GM21367 (cell line): ENCODE results near the gene EXOC1L.

ENCODE experiments used
- ATAC-seq: cut with Tn5 transposase; IDR thresholded peaks from one replicate; pipeline ENCODE4 v1.9.1; 2021; ENCODE audit not compliant: unreplicated experiment

EXOC1L gene

DNA sequence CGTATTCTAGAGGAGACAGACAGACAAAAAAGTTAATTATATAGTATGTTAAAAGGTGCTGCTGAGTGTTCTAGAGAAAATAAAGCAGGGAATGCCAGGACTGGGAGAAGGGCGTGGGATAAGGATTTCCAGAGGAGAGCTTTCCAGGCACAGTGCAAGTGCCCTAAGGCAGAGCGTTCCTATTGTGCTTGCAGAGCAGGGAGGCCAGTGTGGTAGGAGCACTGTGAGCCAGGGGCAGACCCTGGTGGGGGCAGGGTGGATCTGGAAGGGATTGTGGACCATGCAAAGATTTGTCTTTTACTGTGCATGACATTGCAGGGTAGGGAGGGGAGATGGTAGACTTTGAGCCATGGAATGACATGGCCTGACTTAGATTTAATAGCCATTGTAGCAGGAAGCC lies 59.6 kb downstream of the EXOC1L start:
- ATAC-seq = no peak

GRCh38 chr4:55880652-55881280 lies 61.2 kb downstream of the EXOC1L start:
- ATAC-seq = no peak

- no peak for ATAC-seq
Measured at GRCh38 chr4:55884093-55884850, 64.7 kb downstream of the EXOC1L start.

DNA sequence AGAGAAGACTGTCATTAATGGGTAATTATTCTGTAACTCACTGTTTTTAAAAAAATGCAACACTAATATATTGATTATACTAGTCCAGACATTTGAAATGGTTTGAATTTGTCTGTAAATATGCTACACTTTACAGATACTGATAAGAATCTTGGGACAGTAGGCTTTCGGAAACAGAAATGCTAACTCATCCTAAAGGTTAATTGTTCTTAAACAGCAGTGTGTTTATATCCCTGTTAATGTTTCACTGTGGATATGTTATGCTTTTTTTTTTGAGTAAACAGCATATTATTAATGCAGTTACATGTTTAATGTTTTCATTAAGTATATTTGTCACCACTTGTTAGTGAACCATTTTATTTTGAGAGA lies 65.2 kb downstream of the EXOC1L start:
- ATAC-seq = no peak
